Measurements from ENCODE around the gene NNT. TPM values are rescaled to one million over a fixed set of nuclear protein-coding genes. Genes with fewer than 3 reads are reported as not detected.
A peak's percentile ranks its signal among the peaks of the same experiment; 100 is the strongest.

NNT gene
- total RNA-seq, 1 donor from 2014 or later, result 656 TPM

- H3K4me1 ChIP-seq, result peaks cover 56% of the 10 kb centered on the region
- DNase-seq, result peak; percentile 85
- intact Hi-C loops (cut with micrococcal nuclease), result loop anchor here (10.0 kb wide), 1 partner anchor 48 kb away; the partner anchor contains the start of gene NNT
Measured at GRCh38 chr5:43556857-43557542, 46.0 kb upstream of the NNT start, which contains the start of gene PAIP1. Gene PAIP1 (minus strand): TSS chr5:43557077. CDS start chr5:43556846, 231 bp downstream.

GRCh38 chr5:43560128-43560527 lies 42.9 kb upstream of the NNT start:
- Histone ChIP-seq H3K9me3 (replicated peaks) (no peaks in the 10 kb centered on the region), H3K27me3 (ENCODE audit: low read depth) (no peaks in the 10 kb centered on the region), H3K4me1 (peaks cover 25% of the 10 kb centered on the region), H3K36me3 (no peaks in the 10 kb centered on the region), H3K27ac (replicated peaks) (peak overlapping the region; percentile 22), H3K4me3 (no peak overlapping the region)
- intact Hi-C loops (cut with micrococcal nuclease), result no loop called here
- TF ChIP-seq CTCF (IDR thresholded peaks at IDR 0.05; ENCODE audit: borderline replicate concordance), result no peak
- no peak for DNase-seq

More at GRCh38 chr5:43556857-43557542, 46.0 kb upstream of the NNT start, which contains the start of gene PAIP1:
- no peaks in the 10 kb centered on the region for H3K27me3 ChIP-seq (ENCODE audit: low read depth)
- no peaks in the 10 kb centered on the region for H3K9me3 ChIP-seq (replicated peaks)
- H3K4me3 ChIP-seq, result peak within 1 kb of the TSS; percentile 85
- TF ChIP-seq CTCF (IDR thresholded peaks at IDR 0.05; ENCODE audit: borderline replicate concordance), result peak; percentile 82
- peaks cover 3% of the 10 kb centered on the region for H3K36me3 ChIP-seq
- peak within 1 kb of the TSS; percentile 98 for H3K27ac ChIP-seq (replicated peaks)

GRCh38 chr5:43561356-43561755 lies 41.6 kb upstream of the NNT start:
- no peaks in the 10 kb centered on the region for H3K27me3 ChIP-seq (ENCODE audit: low read depth)
- TF ChIP-seq CTCF (IDR thresholded peaks at IDR 0.05; ENCODE audit: borderline replicate concordance), result no peak
- intact Hi-C loops (cut with micrococcal nuclease), result no loop called here

GRCh38 chr5:43563321-43563720 lies 39.7 kb upstream of the NNT start:
- H3K4me3 ChIP-seq, result no peak overlapping the region
- no peaks in the 10 kb centered on the region for H3K4me1 ChIP-seq
- no peak overlapping the region for H3K27ac ChIP-seq (replicated peaks)
- no peaks in the 10 kb centered on the region for H3K27me3 ChIP-seq (ENCODE audit: low read depth)
- TF ChIP-seq CTCF (IDR thresholded peaks at IDR 0.05; ENCODE audit: borderline replicate concordance), result no peak
- intact Hi-C loops (cut with micrococcal nuclease), result no loop called here
- H3K36me3 ChIP-seq, result no peaks in the 10 kb centered on the region
- DNase-seq, result no peak
- H3K9me3 ChIP-seq (replicated peaks), result no peaks in the 10 kb centered on the region

More at GRCh38 chr5:43561356-43561755, 41.6 kb upstream of the NNT start:
- Histone ChIP-seq H3K4me3 (no peak overlapping the region), H3K27ac (replicated peaks) (no peak overlapping the region), H3K36me3 (no peaks in the 10 kb centered on the region), H3K4me1 (peaks cover 13% of the 10 kb centered on the region), H3K9me3 (replicated peaks) (no peaks in the 10 kb centered on the region)
- DNase-seq, result no peak

GRCh38 chr5:43564289-43564850 lies 38.6 kb upstream of the NNT start:
- Histone ChIP-seq H3K36me3 (no peaks in the 10 kb centered on the region), H3K9me3 (replicated peaks) (no peaks in the 10 kb centered on the region), H3K27ac (replicated peaks) (no peak overlapping the region), H3K4me3 (no peak overlapping the region), H3K4me1 (peaks cover 2% of the 10 kb centered on the region), H3K27me3 (ENCODE audit: low read depth) (no peaks in the 10 kb centered on the region)
- intact Hi-C loops (cut with micrococcal nuclease), result no loop called here
- DNase-seq, result no peak
- no peak for TF ChIP-seq CTCF (IDR thresholded peaks at IDR 0.05; ENCODE audit: borderline replicate concordance)
